Measurements from ENCODE around the gene TRPV4. TPM values are rescaled to one million over a fixed set of nuclear protein-coding genes. Genes with fewer than 3 reads are reported as not detected.

Gene TRPV4
- total and polyA plus RNA-seq, 9 of the 15 experiments (the other 6 are each of a cell fraction or from before 2014, with no cell fraction given) = 0.13 TPM; not detected in 8

GRCh38 chr12:109880043-109880931, 47.1 kb upstream of the TRPV4 start, which contains the start of gene GLTP:
GLTP (minus strand) TSS chr12:109880541; CDS start chr12:109880374, 167 bp downstream.
- 1% methylated on average over 29 of the region's 92 CpGs for WGBS (ENCODE audit: insufficient coverage, low coverage, missing lambda C conversion rate)
- TF ChIP-seq NONO (IDR thresholded peaks at IDR 0.05; ENCODE audit: low read depth in 2 of 2, low read length in 1 of 2) = 0 out of 4 replicates have a peak, but pooled peaks of 1 of the 2 experiments have one; percentile 62
- no peak for TF ChIP-seq MTA3 (IDR thresholded peaks at IDR 0.05; ENCODE audit: borderline replicate concordance)
- TF ChIP-seq FOXO4 (CRISPR knock-in tag; IDR thresholded peaks at IDR 0.05) = no peak
- TF ChIP-seq ZBTB40 (IDR thresholded peaks at IDR 0.05) = peak; percentile 71
- peak; percentile 20; the same call in 1 of the 2 replicates for TF ChIP-seq ZBTB40 (CRISPR knock-in tag; IDR thresholded peaks at IDR 0.05)
- TF ChIP-seq CCNT2 (IDR thresholded peaks at IDR 0.05; ENCODE audit: borderline replicate concordance, extremely low read depth, insufficient read length, low read depth, low read length) = peak; percentile 81
- no peak for TF ChIP-seq ATF1 (CRISPR knock-in tag; IDR thresholded peaks at IDR 0.05)
- TF ChIP-seq ATF1 (tag; IDR thresholded peaks at IDR 0.05) = peak; percentile 47; the same call in 1 of the 2 replicates
- no peak for TF ChIP-seq THRAP3 (IDR thresholded peaks at IDR 0.05; ENCODE audit: borderline replicate concordance)

More at GRCh38 chr12:109880043-109880931, 47.1 kb upstream of the TRPV4 start, which contains the start of gene GLTP:
- peak; percentile 92 to 99 (median 98) for DNase-seq (ENCODE audit: extremely low read depth in 1 of 4, low spot score in 3 of 4)
- no peaks in the 10 kb centered on the region; the same call in 1 of the 2 replicates for H4K20me1 ChIP-seq (replicated peaks; ENCODE audit: control insufficient read depth, insufficient read depth, low read length)
- FAIRE-seq = no peak
- in situ Hi-C loops (cut with MboI) (no loop called here), intact Hi-C loops (cut with micrococcal nuclease) (loop anchor here (1.0 kb wide), 1 partner anchor 27 kb away; no protein-coding TSS in a partner anchor)
- H3K9ac ChIP-seq (ENCODE audit: insufficient read depth in 1 of 2, low read depth in 2 of 2, low read length in 2 of 2) = peak within 1 kb of the TSS; percentile 64 to 92
- peaks cover 31 to 41% of the 10 kb centered on the region in 2 experiments for H3K27me3 ChIP-seq (ENCODE audit: control insufficient read depth in 2 of 2, insufficient read depth in 2 of 2, low read length in 2 of 2)
- no peaks in the 10 kb centered on the region for H3K9me3 ChIP-seq (replicated peaks; ENCODE audit: control insufficient read depth, insufficient read depth, low read depth, low read length)
- H3K36me3 ChIP-seq (ENCODE audit: control insufficient read depth, insufficient read depth, low read length) = no peaks in the 10 kb centered on the region
- H3K4me2 ChIP-seq (ENCODE audit: insufficient read depth, low read length) = peak within 1 kb of the TSS; percentile 98
- H3K4me3 ChIP-seq = peak within 1 kb of the TSS; percentile 64
- no peaks in the 10 kb centered on the region for H3K79me2 ChIP-seq (ENCODE audit: control insufficient read depth, insufficient read depth, low read length)
- CTCF ChIA-PET (ENCODE audit: low intra/inter-chr PET ratio) = interaction anchor here (0.5 to 2.5 kb wide), 7 partner anchors 21 to 1035 kb away, joined by 3 to 16 read pairs (median 5); no protein-coding TSS in a partner anchor
- no peak within 1 kb of the TSS for H3K27ac ChIP-seq (ENCODE audit: extremely low read depth, low read depth, low read length)
- H3K9me1 ChIP-seq (ENCODE audit: control insufficient read depth, insufficient read depth, low read length) = no peaks in the 10 kb centered on the region
- POLR2A ChIA-PET = no interaction called here
- H3K4me1 ChIP-seq (replicated peaks in 1 of 2; ENCODE audit: control insufficient read depth in 2 of 2, insufficient read depth in 2 of 2, low read length in 2 of 2) = peaks cover 5 to 18% of the 10 kb centered on the region in 2 experiments; a peak in 4 of 5 replicates
- peak within 1 kb of the TSS; percentile 88 for H2AFZ ChIP-seq (ENCODE audit: low read depth, low read length)
- peak; percentile 99 for ATAC-seq
- BruUV-seq (replicated peaks) = no TSS peak
